KMS-11 (cell line): Measurements from ENCODE around the gene SRRM5.

Source experiments
- H2AFZ ChIP-seq: fragments of 200-600 bp; sonication (generic); 2 replicates; pipeline ENCODE4 v1.6.1; 2016; ENCODE audit warnings: antibody characterized with exemption, mixed run types, low read depth
- H3K27ac ChIP-seq: fragments of 200-600 bp; sonication (generic); 2 replicates; pipeline ENCODE4 v1.6.1; 2016; ENCODE audit warnings: mild to moderate bottlenecking, mixed run types
- H3K27me3 ChIP-seq: fragments of 200-600 bp; sonication (generic); 2 replicates; pipeline ENCODE4 v1.6.1; 2017; ENCODE audit warnings: mild to moderate bottlenecking, low read depth, mixed run types, moderate library complexity; ENCODE audit not compliant: insufficient read depth
- H3K36me3 ChIP-seq: fragments of 200-600 bp; sonication (generic); 2 replicates; pipeline ENCODE4 v1.6.1; 2017; ENCODE audit warnings: mild to moderate bottlenecking, mixed run types; ENCODE audit not compliant: insufficient read depth
- H3K4me1 ChIP-seq: fragments of 200-600 bp; sonication (generic); 2 replicates; pipeline ENCODE4 v1.6.1; 2016; ENCODE audit warnings: mild to moderate bottlenecking, low read depth, mixed run types; ENCODE audit not compliant: poor library complexity, severe bottlenecking
- H3K4me2 ChIP-seq: fragments of 200-600 bp; sonication (generic); 2 replicates; pipeline ENCODE4 v1.7.0; 2016; ENCODE audit warnings: mild to moderate bottlenecking, mixed run types
- H3K4me3 ChIP-seq: fragments of 200-600 bp; sonication (generic); IDR thresholded peaks from 2 replicates; pipeline ENCODE4 v1.6.1; 2017; ENCODE audit warnings: low read depth, low read length, mixed read lengths; ENCODE audit not compliant: insufficient read depth
- H3K79me2 ChIP-seq: fragments of 200-600 bp; sonication (generic); 2 replicates; pipeline ENCODE4 v1.6.1; 2016; ENCODE audit warnings: low read depth, mixed run types; ENCODE audit not compliant: insufficient read depth
- H3K9ac ChIP-seq: fragments of 200-600 bp; sonication (generic); 2 replicates; pipeline ENCODE4 v1.6.1; 2016; ENCODE audit warnings: mild to moderate bottlenecking, mixed run types
- H4K20me1 ChIP-seq: fragments of 200-600 bp; sonication (generic); 2 replicates; pipeline ENCODE4 v1.6.1; 2016; ENCODE audit warnings: mild to moderate bottlenecking, mixed run types; ENCODE audit not compliant: insufficient read depth
- TF ChIP-seq, protein P1 (sequence below): fragments of 200-600 bp; sonication (generic); conservative IDR thresholded peaks from 2 replicates; pipeline ENCODE4 v1.6.1; 2017; ENCODE audit warnings: low read depth, mild to moderate bottlenecking, antibody characterized with exemption, low read length, moderate library complexity, mixed read lengths

The SRRM5 gene

DNA sequence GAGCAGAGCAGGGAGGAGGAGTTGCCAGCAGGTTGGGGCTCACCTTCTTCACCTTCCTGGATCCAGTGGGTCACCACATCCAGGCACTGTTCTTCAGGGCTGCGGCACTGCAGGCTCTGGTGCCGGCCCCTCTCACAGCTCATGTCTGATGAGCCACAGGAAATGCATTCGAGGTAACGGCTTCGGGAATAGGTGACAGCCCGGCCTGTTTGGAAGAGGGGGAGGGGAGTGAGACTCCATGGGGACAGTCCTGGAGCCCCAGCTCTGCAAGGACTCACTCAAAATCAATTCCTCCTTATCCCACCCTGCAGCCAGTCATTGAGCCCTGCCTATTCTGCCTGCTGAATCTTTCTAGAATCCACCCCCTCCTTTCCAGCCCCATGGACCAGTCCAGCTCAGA, 44.5 kb downstream of the SRRM5 start:
- no peak overlapping the region for H2AFZ ChIP-seq
- TF ChIP-seq, protein P1, sequence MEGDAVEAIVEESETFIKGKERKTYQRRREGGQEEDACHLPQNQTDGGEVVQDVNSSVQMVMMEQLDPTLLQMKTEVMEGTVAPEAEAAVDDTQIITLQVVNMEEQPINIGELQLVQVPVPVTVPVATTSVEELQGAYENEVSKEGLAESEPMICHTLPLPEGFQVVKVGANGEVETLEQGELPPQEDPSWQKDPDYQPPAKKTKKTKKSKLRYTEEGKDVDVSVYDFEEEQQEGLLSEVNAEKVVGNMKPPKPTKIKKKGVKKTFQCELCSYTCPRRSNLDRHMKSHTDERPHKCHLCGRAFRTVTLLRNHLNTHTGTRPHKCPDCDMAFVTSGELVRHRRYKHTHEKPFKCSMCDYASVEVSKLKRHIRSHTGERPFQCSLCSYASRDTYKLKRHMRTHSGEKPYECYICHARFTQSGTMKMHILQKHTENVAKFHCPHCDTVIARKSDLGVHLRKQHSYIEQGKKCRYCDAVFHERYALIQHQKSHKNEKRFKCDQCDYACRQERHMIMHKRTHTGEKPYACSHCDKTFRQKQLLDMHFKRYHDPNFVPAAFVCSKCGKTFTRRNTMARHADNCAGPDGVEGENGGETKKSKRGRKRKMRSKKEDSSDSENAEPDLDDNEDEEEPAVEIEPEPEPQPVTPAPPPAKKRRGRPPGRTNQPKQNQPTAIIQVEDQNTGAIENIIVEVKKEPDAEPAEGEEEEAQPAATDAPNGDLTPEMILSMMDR, result no peak
- no peak overlapping the region for H3K9ac ChIP-seq
- H3K4me2 ChIP-seq, result no peak overlapping the region
- no peak overlapping the region for H3K27ac ChIP-seq
- H3K4me3 ChIP-seq, result no peak overlapping the region
- H3K79me2 ChIP-seq, result no peaks in the 10 kb centered on the region
- no peaks in the 10 kb centered on the region for H3K27me3 ChIP-seq
- H3K36me3 ChIP-seq, result no peaks in the 10 kb centered on the region
- H4K20me1 ChIP-seq, result no peaks in the 10 kb centered on the region
- H3K4me1 ChIP-seq, result no peaks in the 10 kb centered on the region

DNA sequence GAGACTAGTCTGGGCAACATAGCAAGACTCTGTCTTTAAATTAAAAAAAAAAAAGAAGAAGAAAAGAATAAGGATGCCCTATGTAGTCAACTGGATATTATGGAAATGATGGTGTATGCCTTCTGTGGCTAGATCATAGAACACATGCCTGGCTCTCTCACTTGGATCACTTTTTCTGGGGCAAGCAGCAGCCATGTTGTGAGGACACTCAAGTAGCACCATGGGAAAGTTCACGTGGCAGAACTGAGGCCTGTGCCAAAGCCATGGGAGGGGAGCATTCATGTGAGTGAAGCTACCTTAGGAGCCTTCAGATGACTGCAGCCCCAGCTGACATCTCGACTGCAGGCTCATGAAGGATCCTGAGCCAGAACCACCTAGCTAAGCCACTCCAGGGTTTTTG, 46.1 kb downstream of the SRRM5 start:
- H3K4me1 ChIP-seq, result no peaks in the 10 kb centered on the region
- TF ChIP-seq, protein P1, result no peak
- H3K27me3 ChIP-seq, result no peaks in the 10 kb centered on the region
- H2AFZ ChIP-seq, result no peak overlapping the region
- H4K20me1 ChIP-seq, result no peaks in the 10 kb centered on the region
- no peak overlapping the region for H3K27ac ChIP-seq
- no peaks in the 10 kb centered on the region for H3K36me3 ChIP-seq
- H3K4me3 ChIP-seq, result no peak overlapping the region
- no peak overlapping the region for H3K9ac ChIP-seq
- no peak overlapping the region for H3K4me2 ChIP-seq
- H3K79me2 ChIP-seq, result no peaks in the 10 kb centered on the region

DNA sequence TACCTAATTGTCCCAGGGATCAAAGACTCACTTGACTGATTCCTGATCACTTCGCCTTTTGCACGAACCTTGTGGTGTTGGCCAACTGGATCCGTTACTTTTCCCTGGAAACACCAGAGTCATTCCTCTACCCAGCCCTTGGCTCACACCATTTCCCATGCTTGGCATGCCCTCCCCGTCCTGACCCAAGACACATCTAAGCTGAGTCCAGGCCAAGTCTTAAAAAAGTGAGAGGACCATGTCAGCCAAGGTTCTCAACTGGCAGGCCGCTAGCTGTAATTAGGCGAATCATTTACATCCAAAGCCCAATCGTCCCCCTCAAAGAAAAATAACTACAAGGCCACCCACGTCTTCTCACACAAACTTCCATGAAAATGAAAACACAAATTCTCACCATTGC, 46.6 kb downstream of the SRRM5 start:
- Histone ChIP-seq H4K20me1 (no peaks in the 10 kb centered on the region), H3K36me3 (no peaks in the 10 kb centered on the region), H3K4me1 (no peaks in the 10 kb centered on the region), H3K4me2 (no peak overlapping the region), H3K79me2 (no peaks in the 10 kb centered on the region), H3K27me3 (no peaks in the 10 kb centered on the region), H3K27ac (no peak overlapping the region), H3K9ac (no peak overlapping the region), H2AFZ (no peak overlapping the region), H3K4me3 (no peak overlapping the region)
- TF ChIP-seq, protein P1, result no peak

DNA sequence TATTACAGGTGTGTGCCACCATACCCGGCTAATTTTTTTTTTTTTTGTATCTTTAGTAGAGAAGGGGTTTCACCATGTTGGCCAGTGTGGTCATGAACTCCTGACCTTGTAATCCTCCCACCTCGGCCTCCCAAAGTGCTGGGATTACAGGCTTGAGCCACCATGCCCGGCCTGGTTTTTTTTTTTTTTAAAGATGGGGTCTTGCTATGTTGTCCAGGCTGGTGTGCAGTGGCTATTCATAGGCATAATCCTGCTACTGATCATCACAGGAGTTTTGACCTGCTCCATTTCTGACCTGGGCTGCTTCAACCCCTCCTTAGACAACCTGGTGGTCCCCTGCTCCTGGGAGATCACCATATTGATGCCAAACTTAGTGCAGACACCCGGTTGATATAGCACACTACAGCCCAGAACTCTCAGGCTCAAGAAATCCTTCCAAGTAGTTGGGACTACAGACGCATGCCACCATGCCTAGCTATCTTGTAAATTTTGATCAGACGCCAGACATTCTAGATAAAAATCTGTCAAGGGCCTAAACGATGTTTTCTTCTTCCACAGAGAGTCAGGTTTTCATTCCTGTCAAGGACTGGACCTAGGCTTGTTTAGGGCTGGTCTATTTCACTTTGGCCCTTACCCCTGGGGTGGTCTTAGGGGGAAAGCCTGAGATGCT, 48.5 kb downstream of the SRRM5 start:
- Histone ChIP-seq H3K27ac (no peak overlapping the region), H2AFZ (no peak overlapping the region), H3K4me3 (no peak overlapping the region), H3K36me3 (no peaks in the 10 kb centered on the region), H3K4me2 (no peak overlapping the region), H3K9ac (no peak overlapping the region), H3K27me3 (no peaks in the 10 kb centered on the region), H3K4me1 (no peaks in the 10 kb centered on the region), H3K79me2 (no peaks in the 10 kb centered on the region), H4K20me1 (no peaks in the 10 kb centered on the region)
- TF ChIP-seq, protein P1, result no peak
